Spinal cord (tissue), 10 donors: ENCODE results near the gene CMSS1. TPM values are rescaled to one million over a fixed set of nuclear protein-coding genes. Genes with fewer than 3 reads are reported as not detected.

Source experiments
- DNase-seq, 6 donors: peaks; one replicate each; pipeline versions ENCODE4 v3.0.0 to v3.0.0-alpha.2; 2013 to 2015; ENCODE audit warnings: low spot score in 6 of 6, low read depth in 4 of 6
- H3K27ac ChIP-seq: one replicate; pipeline ENCODE4 v1.5.1; 2013; ENCODE audit warnings: low read depth, low read length, control low read depth
- H3K27me3 ChIP-seq: one replicate; pipeline ENCODE4 v1.6.1; 2013; ENCODE audit warnings: low read length; ENCODE audit not compliant: control insufficient read depth, insufficient read depth
- H3K36me3 ChIP-seq: one replicate; pipeline ENCODE4 v1.6.1; 2013; ENCODE audit warnings: low read length; ENCODE audit not compliant: control insufficient read depth, insufficient read depth
- H3K4me1 ChIP-seq: one replicate; pipeline ENCODE4 v1.6.1; 2013; ENCODE audit warnings: low read length; ENCODE audit not compliant: control insufficient read depth, insufficient read depth
- H3K4me3 ChIP-seq: one replicate; pipeline ENCODE4 v1.5.1; 2013; ENCODE audit warnings: low read depth, low read length, control low read depth
- H3K9me3 ChIP-seq: one replicate; pipeline ENCODE4 v1.6.1; 2013; ENCODE audit warnings: low read length; ENCODE audit not compliant: control insufficient read depth, insufficient read depth
- WGBS: methylation state at CpG from one replicate; pipeline ENCODE4 v1.1.5; 2013; ENCODE audit warnings: missing lambda C conversion rate; ENCODE audit not compliant: insufficient coverage; 5-methylcytosine and 5-hydroxymethylcytosine counted together
- polyA plus RNA-seq, 2 donors: library from polyadenylated mRNA; unstranded; fragments of 120-200 nt; gene quantifications; one replicate each; pipeline ENCODE4 v1.2.1, GENCODE V29; 2013; ENCODE audit not compliant: insufficient read length in 2 of 2
- total RNA-seq, 2 donors: library from RNA; depleted of rRNA in 1 of 2; stranded (reverse); fragments of 120-200 nt in 1 of 2; fragments of >200 nt in 1 of 2; gene quantifications; one replicate each; pipeline versions ENCODE4 v1.2.3 to v1.2.4, GENCODE V29; 2013 to 2014
- donor health status: healthy.

The CMSS1 gene
- total and polyA plus RNA-seq, 4 donors: 19.9 to 50.4 (median 36.3) TPM

GRCh38 chr3:99891610-99892285 is 74.1 kb downstream of the CMSS1 start:
- Histone ChIP-seq H3K27ac (no peak overlapping the region), H3K36me3 (no peaks in the 10 kb centered on the region), H3K4me1 (no peaks in the 10 kb centered on the region), H3K9me3 (no peaks in the 10 kb centered on the region), H3K27me3 (no peaks in the 10 kb centered on the region), H3K4me3 (no peak overlapping the region)
- no CpG with 5 or more reads among the region's 2 CpGs for WGBS
- DNase-seq: no peak

- Histone ChIP-seq H3K9me3 (no peaks in the 10 kb centered on the region), H3K36me3 (no peaks in the 10 kb centered on the region), H3K27me3 (no peaks in the 10 kb centered on the region), H3K4me1 (no peaks in the 10 kb centered on the region), H3K4me3 (no peak overlapping the region), H3K27ac (no peak overlapping the region)
- no peak for DNase-seq
Observed at GRCh38 chr3:99892332-99892731, 74.7 kb downstream of the CMSS1 start.

GRCh38 chr3:99895131-99895696 is 77.6 kb downstream of the CMSS1 start:
- Histone ChIP-seq H3K4me3 (no peak overlapping the region), H3K36me3 (no peaks in the 10 kb centered on the region), H3K9me3 (no peaks in the 10 kb centered on the region), H3K27me3 (no peaks in the 10 kb centered on the region), H3K27ac (no peak overlapping the region), H3K4me1 (no peaks in the 10 kb centered on the region)
- WGBS: 100% methylated on average over 1 of the region's 3 CpGs
- no peak for DNase-seq

- H3K36me3 ChIP-seq: no peaks in the 10 kb centered on the region
- DNase-seq: peak in 2 of 6 donors; percentile 13 to 37
- H3K4me3 ChIP-seq: no peak overlapping the region
- H3K9me3 ChIP-seq: no peaks in the 10 kb centered on the region
- H3K4me1 ChIP-seq: no peaks in the 10 kb centered on the region
- H3K27me3 ChIP-seq: no peaks in the 10 kb centered on the region
- 75% methylated on average over 1 of the region's 2 CpGs for WGBS
- no peak overlapping the region for H3K27ac ChIP-seq
Observed at GRCh38 chr3:99895703-99896441, 78.2 kb downstream of the CMSS1 start.

- DNase-seq: peak in 2 of 6 donors; percentile 33 to 77
- Histone ChIP-seq H3K36me3 (no peaks in the 10 kb centered on the region), H3K27ac (no peak overlapping the region), H3K4me3 (no peak overlapping the region), H3K9me3 (no peaks in the 10 kb centered on the region), H3K4me1 (no peaks in the 10 kb centered on the region), H3K27me3 (no peaks in the 10 kb centered on the region)
- 0% methylated on average over 1 of the region's 3 CpGs for WGBS
Observed at GRCh38 chr3:99896482-99896881, 78.8 kb downstream of the CMSS1 start.

- no peaks in the 10 kb centered on the region for H3K9me3 ChIP-seq
- H3K27ac ChIP-seq: no peak overlapping the region
- no peaks in the 10 kb centered on the region for H3K27me3 ChIP-seq
- H3K36me3 ChIP-seq: no peaks in the 10 kb centered on the region
- no peak for DNase-seq
- no peaks in the 10 kb centered on the region for H3K4me1 ChIP-seq
- no peak overlapping the region for H3K4me3 ChIP-seq
- 100% methylated on average over 1 of the region's 3 CpGs for WGBS
Observed at GRCh38 chr3:99899603-99900002, 81.9 kb downstream of the CMSS1 start.

- H3K27ac ChIP-seq: no peak overlapping the region
- DNase-seq: no peak
Observed at GRCh38 chr3:99900248-99900647, 82.6 kb downstream of the CMSS1 start.

GRCh38 chr3:99901200-99901926 is 83.7 kb downstream of the CMSS1 start:
- no peaks in the 10 kb centered on the region for H3K9me3 ChIP-seq
- H3K27me3 ChIP-seq: no peaks in the 10 kb centered on the region
- no peak overlapping the region for H3K4me3 ChIP-seq
- H3K36me3 ChIP-seq: no peaks in the 10 kb centered on the region
- H3K27ac ChIP-seq: no peak overlapping the region
- no peaks in the 10 kb centered on the region for H3K4me1 ChIP-seq
- no CpG with 5 or more reads among the region's 6 CpGs for WGBS
- peak in 1 of 6 donors; percentile 57 for DNase-seq

More at GRCh38 chr3:99900248-99900647, 82.6 kb downstream of the CMSS1 start:
- Histone ChIP-seq H3K36me3 (no peaks in the 10 kb centered on the region), H3K4me3 (no peak overlapping the region), H3K9me3 (no peaks in the 10 kb centered on the region), H3K4me1 (no peaks in the 10 kb centered on the region), H3K27me3 (no peaks in the 10 kb centered on the region)
- no CpG with 5 or more reads among the region's 1 CpG for WGBS

- WGBS: no CpG with 5 or more reads among the region's 1 CpG
- Histone ChIP-seq H3K4me1 (no peaks in the 10 kb centered on the region), H3K27me3 (no peaks in the 10 kb centered on the region), H3K4me3 (no peak overlapping the region), H3K36me3 (no peaks in the 10 kb centered on the region), H3K9me3 (no peaks in the 10 kb centered on the region), H3K27ac (no peak overlapping the region)
- DNase-seq: peak in 1 of 6 donors; percentile 12
Observed at GRCh38 chr3:99902091-99902490, 84.4 kb downstream of the CMSS1 start.
